Bronchial epithelial cell (primary cell): ENCODE measurements around the gene NCAPD2. TPM values are rescaled to one million over a fixed set of nuclear protein-coding genes. Genes with fewer than 3 reads are reported as not detected.

Experiments used
- DNase-seq: peaks from one replicate; pipeline ENCODE4 v3.0.0-alpha.2; 2010; ENCODE audit warnings: low read depth
- FAIRE-seq: peaks from 2 replicates; lab custom pipeline; 2011; peaks lifted over from hg19 to GRCh38; lab: Jason Lieb, UNC
- H3K27me3 ChIP-seq: 2 replicates; pipeline ENCODE4 v1.5.1; 2011; ENCODE audit warnings: low read length; ENCODE audit not compliant: control insufficient read depth, insufficient read depth
- H3K36me3 ChIP-seq: 2 replicates; pipeline ENCODE4 v1.5.1; 2011; ENCODE audit warnings: low read length; ENCODE audit not compliant: control insufficient read depth, insufficient read depth
- H3K4me3 ChIP-seq: 2 replicates; pipeline ENCODE4 v1.5.1; 2011; ENCODE audit warnings: mild to moderate bottlenecking, low read depth, low read length, control low read depth
- total RNA-seq: library from RNA; depleted of rRNA; stranded (reverse); fragments of >200 nt; gene quantifications from 2 replicates; pipeline ENCODE4 v1.2.1, GENCODE V29; 2014
- TF ChIP-seq, protein P1 (sequence below): IDR thresholded peaks from 2 replicates; pipeline ENCODE4 v1.5.1; 2011; ENCODE audit warnings: mild to moderate bottlenecking, moderate library complexity, low read length, control low read depth, inconsistent platforms; ENCODE audit not compliant: insufficient read depth, severe bottlenecking

Gene NCAPD2
- total RNA-seq, 1 donor from 2014 or later, result 17.9 TPM

- Histone ChIP-seq H3K4me3 (no peak overlapping the region), H3K27me3 (no peaks in the 10 kb centered on the region), H3K36me3 (peaks cover 10% of the 10 kb centered on the region)
- TF ChIP-seq, protein P1, sequence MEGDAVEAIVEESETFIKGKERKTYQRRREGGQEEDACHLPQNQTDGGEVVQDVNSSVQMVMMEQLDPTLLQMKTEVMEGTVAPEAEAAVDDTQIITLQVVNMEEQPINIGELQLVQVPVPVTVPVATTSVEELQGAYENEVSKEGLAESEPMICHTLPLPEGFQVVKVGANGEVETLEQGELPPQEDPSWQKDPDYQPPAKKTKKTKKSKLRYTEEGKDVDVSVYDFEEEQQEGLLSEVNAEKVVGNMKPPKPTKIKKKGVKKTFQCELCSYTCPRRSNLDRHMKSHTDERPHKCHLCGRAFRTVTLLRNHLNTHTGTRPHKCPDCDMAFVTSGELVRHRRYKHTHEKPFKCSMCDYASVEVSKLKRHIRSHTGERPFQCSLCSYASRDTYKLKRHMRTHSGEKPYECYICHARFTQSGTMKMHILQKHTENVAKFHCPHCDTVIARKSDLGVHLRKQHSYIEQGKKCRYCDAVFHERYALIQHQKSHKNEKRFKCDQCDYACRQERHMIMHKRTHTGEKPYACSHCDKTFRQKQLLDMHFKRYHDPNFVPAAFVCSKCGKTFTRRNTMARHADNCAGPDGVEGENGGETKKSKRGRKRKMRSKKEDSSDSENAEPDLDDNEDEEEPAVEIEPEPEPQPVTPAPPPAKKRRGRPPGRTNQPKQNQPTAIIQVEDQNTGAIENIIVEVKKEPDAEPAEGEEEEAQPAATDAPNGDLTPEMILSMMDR, result no peak
- DNase-seq (no peak), FAIRE-seq (no peak)
Measured at GRCh38 chr12:6508087-6508486, 14.2 kb downstream of the NCAPD2 start.

GRCh38 chr12:6520186-6520585 lies 26.3 kb downstream of the NCAPD2 start:
- no peak for FAIRE-seq
- no peak for DNase-seq
- TF ChIP-seq, protein P1, result no peak
- Histone ChIP-seq H3K27me3 (no peaks in the 10 kb centered on the region), H3K4me3 (no peak overlapping the region), H3K36me3 (peaks cover 30% of the 10 kb centered on the region)

- FAIRE-seq, result no peak
- Histone ChIP-seq H3K36me3 (peaks cover 33% of the 10 kb centered on the region), H3K27me3 (no peaks in the 10 kb centered on the region), H3K4me3 (no peak overlapping the region)
- DNase-seq, result no peak
- TF ChIP-seq, protein P1, result no peak
Measured at GRCh38 chr12:6522193-6522592, 28.3 kb downstream of the NCAPD2 start.

DNA sequence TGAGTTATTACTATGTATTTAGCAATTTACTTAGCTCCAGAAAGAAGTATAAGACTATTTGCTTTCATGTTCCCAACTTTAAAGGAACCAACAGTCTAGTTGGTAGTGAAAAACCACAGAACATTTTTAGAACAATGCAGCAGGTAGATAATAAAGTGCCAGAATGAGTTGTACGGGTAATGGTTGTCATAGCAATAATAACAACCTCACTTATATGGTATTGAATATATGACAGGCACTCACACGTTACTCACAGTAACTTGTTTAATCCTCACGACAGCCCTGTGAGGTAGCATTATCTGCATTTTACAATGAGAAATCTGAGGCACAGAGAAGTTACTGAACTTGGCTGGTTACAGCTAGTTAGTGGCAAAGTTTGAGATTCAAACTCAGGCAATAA lies 29.8 kb downstream of the NCAPD2 start:
- H3K4me3 ChIP-seq, result no peak overlapping the region
- H3K27me3 ChIP-seq, result no peaks in the 10 kb centered on the region
- DNase-seq, result no peak
- no peak for FAIRE-seq
- TF ChIP-seq, protein P1, result no peak
- peaks cover 38% of the 10 kb centered on the region for H3K36me3 ChIP-seq

GRCh38 chr12:6524648-6525047 lies 30.7 kb downstream of the NCAPD2 start:
- TF ChIP-seq, protein P1, result no peak
- FAIRE-seq (no peak), DNase-seq (no peak)
- Histone ChIP-seq H3K27me3 (no peaks in the 10 kb centered on the region), H3K4me3 (no peak overlapping the region), H3K36me3 (peaks cover 38% of the 10 kb centered on the region)

DNA sequence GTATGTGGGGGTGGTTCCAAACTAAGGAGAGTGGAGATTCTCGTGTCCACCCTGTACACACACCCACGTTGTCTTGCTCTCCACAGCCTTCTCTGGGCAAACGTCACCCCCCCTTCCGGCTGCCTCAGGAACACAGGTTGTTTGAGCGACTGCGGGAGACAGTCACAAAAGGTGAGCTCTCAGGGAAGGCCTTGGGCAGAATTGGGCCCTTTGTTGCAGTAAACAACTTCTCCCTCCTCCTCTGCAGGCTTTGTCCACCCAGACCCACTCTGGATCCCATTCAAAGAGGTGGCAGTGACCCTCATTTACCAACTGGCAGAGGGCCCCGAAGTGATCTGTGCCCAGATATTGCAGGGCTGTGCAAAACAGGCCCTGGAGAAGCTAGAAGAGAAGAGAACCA lies 32.3 kb downstream of the NCAPD2 start:
- no peak for FAIRE-seq
- Histone ChIP-seq H3K27me3 (no peaks in the 10 kb centered on the region), H3K4me3 (no peak overlapping the region), H3K36me3 (peaks cover 43% of the 10 kb centered on the region)
- DNase-seq, result no peak
- TF ChIP-seq, protein P1, result no peak
